Activated CD8-positive, alpha-beta memory T cell treated with anti-CD3 and anti-CD28 coated beads for 48 hours (primary cell): ENCODE data around the gene CITED2.
"Not testable (repeated sequence)": the region's sequence is repeated elsewhere in the genome, so short reads cannot be mapped to it uniquely, and the experiment has no call there.

ENCODE experiments used
- DNase-seq, 3 experiments: peaks; one replicate each; pipeline ENCODE4 v3.0.0-alpha.2; 2020; ENCODE audit warnings: low read depth in 2 of 3, low spot score in 2 of 3

CITED2 gene

DNA sequence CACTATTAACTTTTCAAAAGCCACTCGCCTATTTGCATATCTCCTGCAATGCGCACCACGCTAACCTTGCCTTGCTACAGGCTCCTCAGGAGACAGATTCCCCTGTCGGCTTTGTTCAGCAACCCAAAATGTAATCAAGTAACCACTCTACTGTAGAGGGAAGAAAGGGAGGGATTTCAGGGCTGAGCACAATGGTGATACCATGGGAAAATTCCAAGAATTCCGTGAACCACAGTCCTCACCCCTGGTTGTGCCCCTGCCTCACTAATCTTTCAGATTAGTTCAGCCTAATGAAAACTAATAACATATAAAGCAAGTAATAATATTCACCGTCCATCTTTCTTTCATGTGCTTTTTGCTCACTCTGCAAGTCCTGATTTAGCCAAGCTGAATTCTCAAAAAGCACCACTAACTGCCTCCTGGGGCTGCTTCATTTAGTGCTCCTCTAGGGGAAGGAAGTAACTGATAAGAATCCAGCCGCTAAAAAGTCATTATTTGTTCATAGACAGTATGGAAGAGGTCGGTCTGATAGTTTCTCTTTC is 6.6 kb downstream of the CITED2 start:
- no peak for DNase-seq

DNA sequence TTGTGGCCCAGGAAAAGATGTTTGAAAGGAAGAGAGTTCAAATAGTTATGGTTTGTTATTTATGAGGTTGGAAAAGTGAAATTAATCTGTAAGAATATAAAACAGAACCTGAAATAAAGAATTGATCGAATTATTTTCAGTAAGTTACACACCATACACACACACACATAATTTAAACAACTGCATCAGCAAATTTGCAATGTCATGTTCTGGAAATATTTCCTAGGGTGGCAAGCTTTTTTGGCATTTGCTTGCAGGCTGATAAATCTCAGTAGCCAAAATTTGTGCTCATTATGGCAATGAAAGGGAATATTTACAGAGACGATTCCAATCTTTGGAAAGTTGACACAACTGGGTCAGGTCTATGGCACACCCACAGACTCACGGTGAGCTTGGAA is 9.5 kb downstream of the CITED2 start:
- DNase-seq, result no peak

DNA sequence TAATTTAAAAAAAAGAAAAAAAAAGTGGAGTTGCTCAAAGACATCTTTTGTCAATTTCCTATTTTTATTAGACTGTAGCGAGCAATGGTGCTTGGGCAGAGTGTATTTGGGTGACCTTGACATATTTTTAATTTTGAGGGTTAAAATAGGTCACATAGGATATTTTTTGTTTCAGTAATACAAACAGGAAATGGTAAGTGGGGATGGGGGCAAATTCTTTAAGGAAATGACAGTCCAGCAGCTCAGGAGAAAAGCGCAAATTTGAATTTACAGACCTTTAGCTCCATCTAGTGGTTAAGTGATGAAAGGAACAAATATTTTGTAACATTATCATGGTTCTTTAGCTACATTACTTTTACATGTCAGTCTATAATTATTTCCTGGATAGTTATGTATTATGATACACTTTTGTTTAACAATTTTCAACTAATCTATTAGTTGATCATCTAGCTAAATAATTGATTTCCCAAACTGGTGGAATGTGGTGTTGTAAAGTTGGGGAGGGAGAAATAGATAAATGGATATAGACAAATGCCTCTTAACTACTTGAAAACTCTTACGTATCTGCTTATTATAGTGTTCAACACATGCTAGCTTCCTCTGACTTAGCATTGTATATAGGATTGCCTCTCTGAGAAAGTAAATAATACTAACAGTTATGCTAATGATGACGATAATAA is 10.0 kb downstream of the CITED2 start:
- DNase-seq, result no peak

DNA sequence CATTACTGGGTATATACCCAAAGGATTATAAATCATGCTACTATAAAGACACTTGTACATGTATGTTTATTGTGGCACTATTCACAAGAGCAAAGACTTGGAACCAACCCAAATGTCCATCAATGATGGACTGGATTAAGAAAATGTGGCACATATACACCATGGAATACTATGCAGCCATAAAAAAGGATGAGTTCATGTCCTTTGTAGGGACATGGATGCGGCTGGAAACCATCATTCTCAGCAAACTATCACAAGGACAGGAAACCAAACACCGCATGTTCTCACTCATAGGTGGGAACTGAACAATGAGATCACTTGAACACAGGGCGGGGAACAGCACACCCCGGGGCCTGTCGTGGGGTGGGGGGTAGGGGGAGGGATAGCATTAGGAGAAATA is 10.7 kb downstream of the CITED2 start:
- DNase-seq, result not testable (repeated sequence)

DNA sequence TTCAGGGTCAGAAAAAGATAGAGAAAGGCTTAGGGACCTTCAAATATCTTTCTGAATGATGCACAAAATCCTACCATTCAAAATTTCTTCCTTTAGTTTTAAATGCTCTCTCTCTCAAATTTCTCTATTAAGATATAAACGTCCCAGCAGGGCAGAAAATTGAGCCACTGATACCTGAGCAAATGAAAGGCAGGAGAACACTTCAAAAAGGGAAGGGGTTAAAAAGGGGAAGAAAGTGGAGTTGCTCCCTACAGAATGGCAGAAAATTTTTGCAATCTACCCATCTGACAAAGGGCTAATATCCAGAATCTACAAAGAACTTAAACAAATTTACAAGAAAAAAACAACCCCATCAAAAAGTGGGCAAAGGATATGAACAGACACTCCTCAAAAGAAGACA is 11.3 kb downstream of the CITED2 start:
- not testable (repeated sequence) for DNase-seq

DNA sequence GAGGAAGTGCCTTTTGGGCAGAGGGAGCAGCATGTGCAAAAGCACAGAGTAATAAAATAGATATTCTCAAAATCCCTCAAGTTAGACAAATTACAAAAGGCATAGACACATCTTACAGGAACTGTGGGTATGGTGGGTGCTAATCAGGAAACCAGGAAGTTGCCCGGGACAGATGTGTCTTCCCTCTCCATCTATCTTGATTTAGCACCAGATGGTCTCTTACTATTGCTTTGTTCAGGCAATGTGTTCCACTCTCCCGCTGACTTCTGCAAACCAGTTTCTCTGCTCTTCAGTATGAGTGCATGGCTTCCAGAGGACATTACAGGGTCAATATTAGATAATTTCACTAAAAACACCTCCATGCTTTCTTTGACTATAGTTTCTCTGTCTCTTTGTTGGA is 13.2 kb downstream of the CITED2 start:
- no peak for DNase-seq

DNA sequence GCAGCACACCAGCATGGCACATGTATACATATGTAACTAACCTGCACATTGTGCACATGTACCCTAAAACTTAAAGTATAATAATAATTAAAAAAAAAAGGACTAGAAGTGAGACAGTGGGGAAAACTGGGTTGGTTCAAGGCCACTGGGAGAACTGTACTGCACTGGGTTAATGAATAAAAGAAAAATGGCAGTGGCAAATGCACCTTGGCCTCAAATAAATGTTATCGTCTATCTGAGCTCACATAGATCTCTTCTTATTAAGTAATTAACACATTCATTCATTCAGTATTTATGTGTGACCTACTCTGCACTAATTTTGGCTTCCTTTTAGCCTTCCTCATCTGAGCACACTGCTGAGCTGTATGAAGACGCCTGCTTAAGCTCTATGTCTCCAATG is 17.5 kb downstream of the CITED2 start:
- DNase-seq, result no peak

DNA sequence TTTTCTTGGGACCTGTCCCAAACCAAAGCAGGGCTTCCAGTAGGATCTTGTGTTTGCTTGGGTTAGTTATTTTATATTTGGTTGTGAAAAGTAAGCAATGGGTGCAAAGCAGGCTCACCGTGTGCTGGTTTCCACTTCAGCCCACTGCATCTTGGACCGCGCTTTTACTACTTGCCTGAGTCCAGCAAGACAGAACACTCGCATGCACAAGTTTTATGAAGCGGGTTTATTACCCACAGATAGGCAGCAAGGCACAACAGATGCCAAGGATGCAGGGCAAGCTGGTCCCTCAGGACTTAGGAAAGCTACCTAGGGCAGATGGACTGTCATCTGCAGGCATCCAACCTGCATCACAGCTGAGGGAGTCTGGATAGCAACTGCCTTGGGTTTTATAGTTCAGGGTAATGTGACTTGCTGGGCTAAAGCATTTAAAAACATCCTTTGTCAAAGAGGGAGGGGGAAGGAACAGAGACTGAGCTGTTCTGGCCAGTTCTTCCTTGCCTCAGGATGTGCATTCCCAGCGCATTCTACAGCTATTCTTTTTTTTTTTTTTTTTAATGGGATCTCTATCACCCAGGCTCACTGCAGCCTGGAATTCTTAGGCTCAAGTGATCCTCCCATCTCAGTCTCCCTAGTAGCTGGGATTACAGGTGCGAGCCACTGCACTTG is 18.5 kb downstream of the CITED2 start:
- DNase-seq, result no peak

DNA sequence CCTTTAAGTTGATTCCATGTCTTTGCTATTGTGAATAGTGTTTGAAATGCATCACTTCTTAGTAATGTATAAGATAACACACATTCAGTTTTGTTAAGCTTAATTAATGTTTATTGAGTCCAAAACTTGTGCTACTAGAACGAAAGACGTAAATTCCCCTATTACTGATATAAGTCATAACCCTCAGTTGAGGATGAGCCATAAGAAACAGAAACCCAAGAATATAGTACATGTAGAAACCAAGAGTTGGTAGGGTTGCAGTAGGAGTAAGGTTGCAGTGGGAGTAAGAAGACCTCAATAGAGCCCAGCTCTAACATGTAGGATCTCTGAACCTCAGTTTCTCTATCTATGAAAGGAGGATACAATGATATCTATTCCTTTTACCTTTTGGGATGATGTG is 19.3 kb downstream of the CITED2 start:
- DNase-seq, result no peak

DNA sequence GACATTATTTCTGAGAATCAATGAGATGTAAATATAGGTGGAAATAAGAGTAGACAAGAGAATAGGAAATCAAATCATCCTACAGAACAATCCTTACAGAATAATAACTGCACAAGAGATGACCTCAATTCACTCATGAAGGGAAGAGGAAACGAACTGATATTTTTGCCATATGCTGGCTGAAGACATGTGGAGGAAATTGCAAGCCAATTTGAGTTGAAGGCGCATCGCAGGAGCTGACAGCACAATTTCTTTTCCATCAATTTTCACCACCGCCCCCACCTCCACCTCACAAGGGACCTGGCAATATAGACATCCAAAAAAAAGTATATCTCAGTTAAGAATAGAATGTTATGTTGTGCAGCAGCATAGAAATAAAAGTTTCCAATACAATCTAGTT is 20.3 kb downstream of the CITED2 start:
- no peak for DNase-seq

DNA sequence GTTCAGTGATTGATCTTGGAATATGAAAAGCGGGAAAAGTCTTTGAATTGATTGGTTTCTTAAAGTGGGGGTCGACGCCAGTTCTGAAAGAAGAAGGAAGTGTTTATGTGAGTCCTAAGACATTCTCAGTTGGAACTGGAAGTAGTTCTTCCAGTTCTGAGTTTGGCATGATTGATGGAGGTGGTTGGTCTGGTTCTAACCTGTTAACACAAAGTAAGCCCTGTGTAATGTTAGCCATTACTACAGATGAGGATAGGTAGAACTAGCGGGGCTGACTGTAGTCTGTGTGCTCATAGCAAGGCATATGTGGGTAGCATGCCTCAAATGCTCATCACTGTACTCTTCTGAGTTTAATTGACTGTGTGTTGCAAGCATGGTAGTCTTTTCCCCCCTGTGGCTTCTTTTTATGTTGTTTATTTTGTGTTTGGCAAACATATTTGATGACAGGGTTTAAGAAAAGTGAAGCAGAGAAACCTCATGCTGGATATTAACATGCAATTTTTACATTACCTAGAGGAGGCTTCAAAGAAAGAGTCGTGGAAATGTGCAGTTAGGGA is 24.9 kb downstream of the CITED2 start:
- DNase-seq, result no peak

DNA sequence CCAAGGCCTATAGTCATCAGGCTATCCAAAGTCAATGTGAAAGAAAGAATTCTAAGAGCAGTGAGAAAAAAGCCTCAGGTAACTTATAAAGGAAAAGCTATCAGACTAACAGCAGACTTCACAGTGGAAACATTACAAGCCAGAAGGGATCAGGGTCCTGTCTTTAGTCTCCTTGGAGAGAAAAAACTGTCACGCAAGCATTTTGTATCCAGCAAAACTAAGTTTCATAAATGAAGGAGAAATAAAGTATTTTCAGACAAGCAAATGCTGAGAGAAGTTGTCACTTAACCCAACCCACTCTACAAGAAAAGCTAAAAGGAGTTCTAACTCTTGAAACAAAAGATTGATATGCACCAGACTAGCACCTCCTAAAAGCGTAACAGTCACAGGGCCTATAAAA is 28.1 kb downstream of the CITED2 start:
- no peak for DNase-seq

DNA sequence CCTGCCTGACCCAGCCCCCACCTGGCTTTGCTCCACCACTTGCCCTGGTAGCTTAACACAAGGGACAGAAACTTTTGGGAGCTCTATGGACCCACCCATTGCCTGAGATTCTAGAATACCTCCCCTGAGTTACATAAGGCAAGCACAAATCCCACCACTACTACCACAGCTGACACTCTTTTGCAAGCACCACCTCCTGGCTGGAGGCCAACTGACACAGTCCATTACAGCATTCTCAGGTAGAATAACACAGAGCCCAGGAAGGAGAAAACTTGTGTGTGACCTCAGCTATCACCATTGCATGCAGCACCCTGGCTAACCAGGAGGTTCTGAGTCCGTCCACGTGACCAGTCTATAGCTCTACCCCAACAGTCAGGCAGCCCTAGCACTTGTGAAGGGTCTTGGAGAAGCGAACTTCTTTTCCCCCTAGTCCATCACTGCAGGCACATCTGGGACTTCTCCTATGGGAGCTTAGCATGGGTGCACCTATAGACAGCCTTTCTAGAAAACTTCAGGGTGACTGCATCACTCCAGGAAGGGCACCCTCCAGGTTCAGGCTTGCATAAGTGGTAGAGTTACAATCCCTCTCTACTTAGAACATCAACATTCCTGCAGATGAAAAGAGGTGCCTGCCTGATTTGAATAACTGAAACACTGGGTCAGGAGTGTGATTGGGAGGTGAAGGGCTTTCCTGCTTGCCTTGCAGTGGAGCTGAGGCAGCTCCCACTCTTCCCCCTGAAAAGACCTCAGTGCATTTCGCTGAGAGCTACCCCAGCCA is 30.1 kb downstream of the CITED2 start:
- no peak for DNase-seq

DNA sequence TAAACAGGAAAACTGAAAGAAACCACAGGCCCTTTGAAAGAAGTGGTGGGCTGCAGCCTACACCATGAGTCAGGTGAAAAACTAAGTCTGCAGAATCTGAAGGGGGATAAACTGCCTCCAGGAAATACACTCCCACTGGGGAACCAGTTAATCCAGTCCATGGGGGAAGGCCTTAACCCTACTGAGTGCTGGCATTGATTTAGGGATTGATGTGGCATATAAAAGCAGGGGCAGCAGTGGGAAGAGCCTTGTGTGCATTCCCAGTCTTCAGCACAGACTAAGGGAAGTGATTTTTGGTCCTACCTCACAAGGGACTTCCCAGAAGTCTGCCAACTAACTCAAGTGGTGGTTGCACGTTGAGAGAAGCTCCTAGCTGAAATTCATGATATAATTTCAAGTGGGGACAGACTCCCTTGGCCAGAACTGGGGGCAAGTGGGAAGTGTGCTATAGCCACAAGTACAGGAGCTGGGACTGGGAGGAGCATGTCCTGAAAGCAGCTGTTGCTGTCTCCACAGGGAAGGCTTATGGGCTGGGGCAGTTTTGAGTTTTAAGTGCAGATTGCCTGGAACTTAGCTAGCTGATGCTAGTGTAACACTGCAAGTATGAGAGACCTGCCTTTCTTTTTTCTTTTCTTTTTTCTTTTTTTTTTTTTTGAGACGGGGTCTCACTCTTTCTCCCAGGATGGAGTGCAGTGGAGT is 31.2 kb downstream of the CITED2 start:
- DNase-seq, result no peak

DNA sequence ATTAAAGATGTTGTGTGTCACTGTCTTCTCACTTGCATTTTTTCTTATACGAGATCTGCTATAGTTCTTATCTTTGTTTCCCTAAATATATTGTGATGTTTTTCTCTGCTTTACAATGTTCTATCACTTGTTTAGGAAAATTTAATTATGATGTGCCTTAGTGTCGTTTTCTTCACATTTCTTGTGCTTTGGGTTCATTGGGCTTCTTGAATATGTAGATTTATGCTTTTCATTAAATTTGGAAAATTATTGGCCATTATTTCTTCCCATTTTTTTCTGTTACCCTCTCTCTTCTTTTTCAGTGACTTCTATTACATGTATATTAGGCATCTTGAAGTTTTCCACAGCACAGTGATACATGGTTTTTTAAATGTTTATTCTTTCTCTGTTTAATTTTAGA is 33.4 kb downstream of the CITED2 start:
- DNase-seq, result no peak

DNA sequence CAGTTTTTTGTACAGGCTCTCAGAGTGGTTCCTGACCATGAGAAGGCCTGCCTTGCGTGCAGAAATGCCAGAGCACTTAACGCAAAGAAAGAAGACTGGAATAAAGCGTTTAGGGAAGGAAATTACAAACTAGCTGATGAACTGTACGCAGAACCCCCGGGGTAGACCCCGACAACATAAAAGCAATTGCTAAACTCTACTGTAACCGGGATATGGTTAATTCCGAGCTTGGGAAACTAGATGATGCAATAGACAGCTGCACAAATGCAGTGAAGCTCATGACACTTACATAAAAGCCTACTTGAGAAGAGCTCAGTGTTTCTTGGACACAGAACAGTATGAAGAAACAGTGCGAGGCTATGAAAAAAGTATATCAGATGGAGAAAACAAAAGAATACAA is 35.7 kb downstream of the CITED2 start:
- no peak for DNase-seq

DNA sequence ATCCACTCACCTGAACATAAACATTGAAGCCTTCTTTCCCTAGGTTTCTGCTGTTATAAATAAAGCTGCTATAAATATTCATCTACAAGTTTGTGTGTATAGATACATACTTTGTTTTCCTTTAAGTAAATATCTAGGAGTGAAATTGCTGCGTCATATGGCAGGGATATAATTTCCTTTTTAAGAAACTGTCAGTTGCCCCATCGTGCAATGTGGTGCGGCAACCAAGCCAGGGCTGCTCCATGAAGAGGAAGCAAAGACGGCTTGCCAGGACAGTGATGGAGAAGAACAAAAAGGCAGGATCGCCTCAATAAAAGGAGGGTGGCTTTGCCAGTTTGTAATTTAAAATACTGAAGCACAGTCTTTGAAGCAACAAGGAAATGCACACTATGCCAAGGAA is 36.6 kb downstream of the CITED2 start:
- DNase-seq, result no peak

DNA sequence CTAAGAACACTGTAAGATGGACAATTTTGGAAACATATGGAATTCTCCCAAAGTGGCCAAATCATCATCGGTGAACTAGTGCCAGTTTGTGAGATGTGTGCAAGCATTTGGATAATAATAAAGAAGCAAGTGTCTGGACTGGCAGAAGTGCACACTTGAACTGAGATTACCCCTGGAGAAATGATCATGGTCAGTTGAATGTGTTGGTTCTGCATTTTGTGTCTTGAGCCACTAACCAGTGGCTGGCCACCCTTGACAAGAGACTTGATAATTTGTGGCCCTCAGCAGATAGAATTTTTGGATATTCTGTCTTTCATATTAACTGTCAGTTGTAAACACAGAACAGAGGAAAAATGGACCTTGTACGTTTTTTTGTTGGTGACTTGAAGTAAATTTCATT is 37.4 kb downstream of the CITED2 start:
- no peak for DNase-seq

DNA sequence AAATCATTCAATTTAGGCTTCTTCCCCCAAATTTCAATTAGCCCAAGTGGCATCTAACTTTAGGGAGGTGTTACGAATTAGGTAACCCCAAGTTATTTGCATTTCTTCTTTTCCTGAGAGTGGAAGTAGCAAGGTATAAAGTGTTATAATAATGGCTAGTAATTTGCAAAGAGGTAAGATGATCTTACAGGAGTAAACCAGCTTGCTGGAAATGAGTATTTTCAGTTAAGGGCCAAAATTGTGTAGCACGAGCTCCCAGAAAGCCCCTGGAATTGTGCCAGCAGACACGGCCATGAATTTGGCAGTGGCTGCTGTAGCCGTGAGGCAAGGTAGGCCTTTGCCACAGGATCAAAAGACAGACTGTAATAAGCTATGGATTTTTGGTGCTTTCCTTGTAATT is 38.0 kb downstream of the CITED2 start:
- no peak for DNase-seq

DNA sequence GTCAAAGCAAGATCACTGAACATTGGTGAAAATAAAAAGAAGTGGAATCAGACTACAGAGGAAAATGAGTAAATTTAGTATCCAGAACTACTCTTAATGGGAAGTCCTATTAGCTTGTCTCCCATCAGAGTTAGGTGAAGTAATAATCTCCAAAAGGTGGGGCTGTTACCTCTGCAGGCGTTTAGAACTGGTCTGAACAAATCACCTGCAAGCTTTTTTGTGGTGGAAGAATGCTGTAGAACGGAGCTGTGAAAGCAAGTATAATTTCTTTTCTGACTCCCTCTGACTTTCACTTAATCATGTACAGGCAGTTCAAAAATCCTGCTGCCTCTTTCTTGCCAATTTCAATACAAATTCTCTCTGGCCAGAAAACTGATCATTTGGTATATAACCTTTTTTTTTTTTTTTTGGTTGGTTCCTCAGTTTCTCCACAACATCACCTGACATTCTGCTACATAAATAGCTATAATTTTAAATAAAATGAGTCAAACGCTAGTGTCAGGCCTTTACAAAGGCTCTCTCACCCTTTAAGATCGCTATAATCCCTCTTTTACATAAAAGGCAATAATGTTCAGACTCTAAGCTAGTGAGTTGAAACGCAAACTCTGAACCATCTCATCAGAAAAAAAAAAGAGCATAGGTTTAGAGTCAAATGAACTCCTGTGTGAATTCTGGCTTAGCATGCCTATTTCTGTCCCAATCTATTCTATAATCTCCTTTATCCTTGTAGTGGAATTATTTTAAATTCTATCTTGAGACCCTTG is 38.8 kb downstream of the CITED2 start:
- DNase-seq, result no peak
